Head of caudate nucleus (tissue), 42 donors: ENCODE measurements around the gene TUT7.
A peak's percentile ranks its signal among the peaks of the same experiment; 100 is the strongest.
"Not testable (repeated sequence)": the region's sequence is repeated elsewhere in the genome, so short reads cannot be mapped to it uniquely, and the experiment has no call there.

Experiments
- DNase-seq, 42 donors: peaks; one replicate each; pipeline versions ENCODE4 v3.0.0 to v3.0.0-alpha.2; 2020 to 2021; ENCODE audit warnings: mixed read lengths in 7 of 42
- intact Hi-C: fragments of 100-400 bp; cut with DNase I; formaldehyde crosslinking; loops from one replicate; pipeline ENCODE4 v1.15.0; 2022

The TUT7 gene

GRCh38 chr9:86354011-86354817 lies at the start of gene TUT7:
TUT7 (minus strand) TSS chr9:86354410; CDS start chr9:86353199, 1,211 bp downstream.
- intact Hi-C loops = loop anchor here (10.0 kb wide), 2 partner anchors 69 to 591 kb away; partner anchors contain the start of genes GAS1 and ISCA1
- peak; percentile 89 to 98 (median 96) for DNase-seq

GRCh38 chr9:86402591-86402990 lies 48.4 kb upstream of the TUT7 start:
- intact Hi-C loops = no loop called here
- no peak for DNase-seq

GRCh38 chr9:86396412-86396811 lies 42.2 kb upstream of the TUT7 start:
- DNase-seq = no peak
- intact Hi-C loops = no loop called here

- DNase-seq, intact Hi-C loops: not testable (repeated sequence)
Observed at GRCh38 chr9:86390184-86390583, 36.0 kb upstream of the TUT7 start.

GRCh38 chr9:86389628-86390027 lies 35.4 kb upstream of the TUT7 start:
- intact Hi-C loops = no loop called here
- DNase-seq = no peak

- intact Hi-C loops = no loop called here
- DNase-seq = no peak
Observed at GRCh38 chr9:86387376-86387775, 33.2 kb upstream of the TUT7 start.

- DNase-seq, intact Hi-C loops: not testable (repeated sequence)
Observed at GRCh38 chr9:86383000-86383399, 28.8 kb upstream of the TUT7 start.

- intact Hi-C loops = no loop called here
Observed at GRCh38 chr9:86376016-86376415, 21.8 kb upstream of the TUT7 start.

GRCh38 chr9:86369810-86370209 lies 15.6 kb upstream of the TUT7 start:
- intact Hi-C loops = no loop called here
- no peak for DNase-seq

More at GRCh38 chr9:86376016-86376415, 21.8 kb upstream of the TUT7 start:
- no peak for DNase-seq

- intact Hi-C loops = no loop called here
- DNase-seq = no peak
Observed at GRCh38 chr9:86368871-86369521, 14.8 kb upstream of the TUT7 start.

- intact Hi-C loops = no loop called here
- DNase-seq = no peak
Observed at GRCh38 chr9:86361176-86361575, 7.0 kb upstream of the TUT7 start.

- intact Hi-C loops = loop anchor here (10.0 kb wide), 2 partner anchors 75 to 585 kb away; partner anchors contain the start of genes GAS1 and ISCA1
Observed at GRCh38 chr9:86359151-86359879, 5.1 kb upstream of the TUT7 start.

GRCh38 chr9:86356871-86357866 lies 3.0 kb upstream of the TUT7 start:
- intact Hi-C loops = loop anchor here (10.0 kb wide), 2 partner anchors 72 to 588 kb away; partner anchors contain the start of genes GAS1 and ISCA1
- no peak for DNase-seq

More at GRCh38 chr9:86359151-86359879, 5.1 kb upstream of the TUT7 start:
- peak in 1 of 42 donors; percentile 2 for DNase-seq

- intact Hi-C loops = loop anchor here (10.0 kb wide), 2 partner anchors 71 to 589 kb away; partner anchors contain the start of genes GAS1 and ISCA1
- peak in 5 of 42 donors; percentile 7 to 42 (median 17) for DNase-seq
Observed at GRCh38 chr9:86355814-86356213, 1.6 kb upstream of the TUT7 start.

- peak in 1 of 42 donors; percentile 8 for DNase-seq
- intact Hi-C loops = loop anchor here (10.0 kb wide), 2 partner anchors 70 to 590 kb away; partner anchors contain the start of genes GAS1 and ISCA1
Observed at GRCh38 chr9:86354818-86355309, 654 bp upstream of the TUT7 start.

- DNase-seq = peak in 1 of 42 donors; percentile 7
Observed at GRCh38 chr9:86353655-86354010, 577 bp downstream of the TUT7 start.

GRCh38 chr9:86352440-86353077 lies 1.7 kb downstream of the TUT7 start:
- DNase-seq = no peak
- intact Hi-C loops = loop anchor here (10.0 kb wide), 2 partner anchors 68 to 592 kb away; partner anchors contain the start of genes GAS1 and ISCA1

More at GRCh38 chr9:86353655-86354010, 577 bp downstream of the TUT7 start:
- intact Hi-C loops = loop anchor here (10.0 kb wide), 2 partner anchors 69 to 591 kb away; partner anchors contain the start of genes GAS1 and ISCA1
